ENCODE results near the gene FAM222B.

GRCh38 chr17:28819582-28819981 lies 23.0 kb downstream of the FAM222B start:
- TF ChIP-seq, protein P1, sequence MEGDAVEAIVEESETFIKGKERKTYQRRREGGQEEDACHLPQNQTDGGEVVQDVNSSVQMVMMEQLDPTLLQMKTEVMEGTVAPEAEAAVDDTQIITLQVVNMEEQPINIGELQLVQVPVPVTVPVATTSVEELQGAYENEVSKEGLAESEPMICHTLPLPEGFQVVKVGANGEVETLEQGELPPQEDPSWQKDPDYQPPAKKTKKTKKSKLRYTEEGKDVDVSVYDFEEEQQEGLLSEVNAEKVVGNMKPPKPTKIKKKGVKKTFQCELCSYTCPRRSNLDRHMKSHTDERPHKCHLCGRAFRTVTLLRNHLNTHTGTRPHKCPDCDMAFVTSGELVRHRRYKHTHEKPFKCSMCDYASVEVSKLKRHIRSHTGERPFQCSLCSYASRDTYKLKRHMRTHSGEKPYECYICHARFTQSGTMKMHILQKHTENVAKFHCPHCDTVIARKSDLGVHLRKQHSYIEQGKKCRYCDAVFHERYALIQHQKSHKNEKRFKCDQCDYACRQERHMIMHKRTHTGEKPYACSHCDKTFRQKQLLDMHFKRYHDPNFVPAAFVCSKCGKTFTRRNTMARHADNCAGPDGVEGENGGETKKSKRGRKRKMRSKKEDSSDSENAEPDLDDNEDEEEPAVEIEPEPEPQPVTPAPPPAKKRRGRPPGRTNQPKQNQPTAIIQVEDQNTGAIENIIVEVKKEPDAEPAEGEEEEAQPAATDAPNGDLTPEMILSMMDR (conservative IDR thresholded peaks at IDR 0.05; ENCODE audit: low read length), result no peak
- TF ChIP-seq EZH2phosphoT487 (IDR thresholded peaks at IDR 0.05; ENCODE audit: borderline replicate concordance, low read depth, low read length), result no peak
